Naive B cell (primary cell): ENCODE measurements around the gene PSMA6. TPM values are rescaled to one million over a fixed set of nuclear protein-coding genes. Genes with fewer than 3 reads are reported as not detected.
"Not testable (repeated sequence)": the region's sequence is repeated elsewhere in the genome, so short reads cannot be mapped to it uniquely, and the experiment has no call there.

Source experiments
- ATAC-seq, 2 donors: fragments of 150-1000 bp; cut with Tn5 transposase; 2 replicates each; pipeline ENCODE4 v1.10.0; 2021; ENCODE audit warnings: low read depth in 2 of 2, mild to moderate bottlenecking in 2 of 2, moderate library complexity in 2 of 2
- DNase-seq: peaks from one replicate; pipeline ENCODE4 v3.0.0; 2022
- H3K27ac Mint-ChIP-seq, 6 donors: one replicate each; pipeline ENCODE4 v1.8.0; 2020 to 2022; ENCODE audit warnings: mild to moderate bottlenecking in 6 of 6, mixed read lengths in 6 of 6, moderate library complexity in 5 of 6, inconsistent platforms in 2 of 6
- H3K27me3 Mint-ChIP-seq, 3 donors: one replicate each; pipeline ENCODE4 v1.8.0; 2021 to 2022; ENCODE audit warnings: mixed read lengths in 3 of 3, mild to moderate bottlenecking in 1 of 3
- H3K36me3 Mint-ChIP-seq, 2 donors: one replicate each; pipeline ENCODE4 v1.8.0; 2020 to 2022; ENCODE audit warnings: mixed read lengths in 2 of 2, inconsistent platforms in 1 of 2, mild to moderate bottlenecking in 1 of 2
- H3K4me1 Mint-ChIP-seq, 3 donors: one replicate each; pipeline ENCODE4 v1.8.0; 2020 to 2022; ENCODE audit warnings: mixed read lengths in 3 of 3, inconsistent platforms in 1 of 3, mild to moderate bottlenecking in 1 of 3, moderate library complexity in 1 of 3
- H3K4me3 Mint-ChIP-seq, 8 donors: one replicate each; pipeline ENCODE4 v1.8.0; 2020 to 2022; ENCODE audit warnings: mild to moderate bottlenecking in 8 of 8, mixed read lengths in 8 of 8, moderate library complexity in 8 of 8, inconsistent platforms in 2 of 8
- H3K9me3 Mint-ChIP-seq, 7 donors: one replicate each; pipeline ENCODE4 v1.8.0; 2020 to 2022; ENCODE audit warnings: mixed read lengths in 7 of 7, mild to moderate bottlenecking in 5 of 7, inconsistent platforms in 2 of 7, moderate library complexity in 1 of 7
- polyA plus RNA-seq, 6 donors: library from polyadenylated mRNA; unstranded; fragments of 300-500 nt; fragmentation: Illumina TruSeq; gene quantifications; one replicate each; pipeline ENCODE4 v1.2.3, GENCODE V29; 2021; ENCODE audit warnings: low read depth in 6 of 6

Gene PSMA6
- polyA plus RNA-seq, 6 donors from 2014 or later, result 216 to 373 (median 267) TPM

DNA sequence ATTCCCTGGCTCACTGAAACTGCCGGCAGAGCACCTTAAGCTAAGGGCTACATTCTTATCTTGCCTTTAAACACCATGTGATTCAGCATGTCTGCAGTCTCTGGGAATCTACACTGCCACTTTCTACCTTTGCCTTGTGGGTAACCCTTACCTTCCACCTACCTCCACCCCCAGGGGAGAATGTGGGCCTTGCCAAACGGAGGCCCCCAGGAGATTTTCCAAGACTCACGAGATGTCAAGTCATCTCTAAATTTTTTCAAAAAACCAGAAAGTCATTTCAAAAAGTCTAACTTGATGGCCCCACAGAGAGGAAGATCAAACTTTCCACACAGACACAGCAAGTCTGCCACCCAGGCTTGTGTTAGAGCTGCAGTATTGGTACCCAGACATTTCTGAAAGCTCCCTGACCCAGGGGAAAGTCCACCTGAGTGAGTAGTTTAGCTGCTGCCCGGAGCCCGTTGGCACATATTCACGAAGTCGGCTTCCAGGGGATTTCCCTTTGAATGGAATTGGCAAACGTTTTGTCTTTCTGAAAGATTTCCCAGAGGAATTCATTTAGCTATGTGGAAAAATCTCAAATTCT lies 4.7 kb upstream of the PSMA6 start:
- H3K36me3 Mint-ChIP-seq, result no peaks in the 10 kb centered on the region
- H3K27ac Mint-ChIP-seq, result peak overlapping the region; percentile 61 to 98 (median 65)
- peak overlapping the region in 6 of 8 donors; percentile 36 to 91 (median 60) for H3K4me3 Mint-ChIP-seq
- no peaks in the 10 kb centered on the region for H3K27me3 Mint-ChIP-seq
- H3K4me1 Mint-ChIP-seq, result peaks cover 41 to 54% (median 44%) of the 10 kb centered on the region in 3 donors
- ATAC-seq (no peak), DNase-seq (no peak)
- H3K9me3 Mint-ChIP-seq, result no peaks in the 10 kb centered on the region

DNA sequence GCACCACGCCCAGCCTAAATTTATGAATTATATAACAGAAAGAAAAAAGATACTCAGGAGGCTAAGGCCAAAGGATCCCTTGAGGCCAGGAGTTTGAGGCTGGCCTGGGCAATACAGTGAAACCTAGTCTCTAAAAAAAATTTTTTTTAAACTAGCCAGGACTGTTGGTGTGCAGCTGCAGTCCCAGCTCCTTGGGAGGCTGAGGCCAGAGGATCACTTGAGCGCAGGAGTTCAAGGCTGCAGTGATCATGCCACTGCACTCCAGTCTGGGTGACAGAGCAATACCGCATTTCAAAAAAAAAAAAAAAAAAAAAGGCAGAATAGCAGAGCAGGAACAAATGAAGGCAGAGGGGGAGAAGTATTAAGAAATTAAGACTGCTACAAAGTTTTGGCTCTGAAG lies 2.6 kb upstream of the PSMA6 start:
- Mint-ChIP-seq H3K27me3 (no peaks in the 10 kb centered on the region), H3K4me3 (peak overlapping the region in 5 of 8 donors; percentile 25 to 70 (median 51)), H3K9me3 (no peaks in the 10 kb centered on the region), H3K27ac (peak overlapping the region in 1 of 6 donors; percentile 70), H3K4me1 (peaks cover 48 to 65% (median 51%) of the 10 kb centered on the region in 3 donors), H3K36me3 (no peaks in the 10 kb centered on the region)
- no peak for ATAC-seq
- DNase-seq, result no peak

DNA sequence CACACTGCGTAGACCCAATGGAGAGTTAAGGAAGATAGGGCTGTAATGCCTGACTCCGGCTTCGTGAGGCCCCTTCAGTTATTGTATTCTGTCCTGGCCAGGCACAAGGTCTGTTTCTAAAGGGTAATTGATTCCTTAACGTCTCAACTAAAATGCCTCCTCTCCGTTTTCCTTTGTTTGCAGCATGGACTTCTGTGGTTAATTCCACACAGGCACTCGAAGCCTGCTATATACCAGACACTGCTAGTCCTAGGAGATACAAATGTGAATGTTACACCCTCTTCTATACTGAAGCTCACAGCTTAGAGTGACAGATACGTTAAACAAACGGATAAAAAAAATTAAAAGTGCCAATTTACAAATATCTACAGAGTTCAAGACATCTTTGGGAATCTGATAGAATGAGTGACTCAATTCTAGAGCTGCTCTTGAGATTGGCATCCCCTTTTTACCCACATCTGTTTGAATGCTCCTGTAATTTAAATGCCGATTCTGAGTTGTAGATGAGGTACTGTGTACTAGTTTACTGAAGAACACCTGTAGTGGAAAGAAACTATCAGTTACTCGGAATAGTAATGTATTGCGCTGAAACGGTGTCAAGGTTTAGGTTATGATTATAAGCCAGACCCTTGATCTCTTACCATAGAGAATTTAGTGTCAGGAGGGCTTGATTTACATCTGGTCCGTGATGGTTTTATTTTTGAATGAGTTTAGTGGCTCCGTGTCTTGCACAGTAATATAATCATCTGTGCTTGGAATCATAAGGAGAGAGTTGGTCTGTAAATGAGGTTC lies 784 bp downstream of the PSMA6 start:
- peak overlapping the region; percentile 93 to 99 (median 96) for H3K27ac Mint-ChIP-seq
- peak in 1 of 2 donors; percentile 5 for ATAC-seq
- DNase-seq, result no peak
- H3K9me3 Mint-ChIP-seq, result no peaks in the 10 kb centered on the region
- H3K27me3 Mint-ChIP-seq, result no peaks in the 10 kb centered on the region
- H3K4me1 Mint-ChIP-seq, result peaks cover 26 to 52% (median 35%) of the 10 kb centered on the region in 3 donors
- peak overlapping the region; percentile 95 to 99 (median 98) for H3K4me3 Mint-ChIP-seq
- peaks cover 0 to 4% of the 10 kb centered on the region in 2 donors for H3K36me3 Mint-ChIP-seq

DNA sequence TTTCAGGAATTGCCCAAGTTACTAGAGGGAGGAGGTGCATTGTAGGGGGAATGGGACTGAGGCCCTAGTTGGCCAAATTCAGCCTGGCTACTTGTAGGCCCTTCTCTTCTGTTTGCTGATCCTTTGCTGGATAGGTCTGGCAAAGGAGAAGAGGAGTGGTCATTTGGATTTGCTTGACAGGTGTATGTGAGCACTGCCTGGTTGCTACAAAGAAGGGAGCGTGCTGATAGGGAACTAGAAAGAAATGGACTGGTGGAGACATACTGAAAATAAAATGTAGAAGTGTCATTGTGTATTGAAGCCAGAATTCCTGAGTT lies 3.6 kb downstream of the PSMA6 start:
- Mint-ChIP-seq H3K27ac (peak overlapping the region in 2 of 6 donors; percentile 43 to 64), H3K36me3 (peaks cover 0 to 4% of the 10 kb centered on the region in 2 donors), H3K4me1 (peaks cover 39 to 64% (median 50%) of the 10 kb centered on the region in 3 donors), H3K27me3 (no peaks in the 10 kb centered on the region), H3K4me3 (peak overlapping the region in 2 of 8 donors; percentile 16 to 54), H3K9me3 (no peaks in the 10 kb centered on the region)
- ATAC-seq (no peak), DNase-seq (no peak)

DNA sequence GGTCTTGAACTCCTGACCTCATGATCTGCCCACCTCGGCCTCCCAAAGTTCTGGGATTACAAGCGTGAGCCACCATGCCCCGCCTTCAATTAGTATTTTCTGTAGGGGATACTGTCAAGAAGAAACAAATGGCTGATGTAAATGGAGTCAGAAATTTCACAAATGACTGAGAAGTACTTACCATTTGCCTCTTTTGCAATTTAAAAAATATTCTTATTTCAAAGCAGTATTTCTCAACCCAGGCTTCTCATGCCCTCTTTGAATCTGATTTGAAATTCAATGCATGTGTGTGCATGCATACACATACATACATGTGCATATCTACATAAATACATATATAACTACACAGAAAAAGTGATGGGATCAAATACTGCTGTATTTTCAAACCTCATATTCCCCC lies 4.4 kb downstream of the PSMA6 start:
- Mint-ChIP-seq H3K27me3 (no peaks in the 10 kb centered on the region), H3K4me1 (peaks cover 43 to 70% (median 57%) of the 10 kb centered on the region in 3 donors), H3K36me3 (peaks cover 0 to 4% of the 10 kb centered on the region in 2 donors), H3K27ac (no peak overlapping the region), H3K4me3 (peak overlapping the region in 1 of 8 donors; percentile 47), H3K9me3 (no peaks in the 10 kb centered on the region)
- no peak for ATAC-seq
- DNase-seq, result no peak

DNA sequence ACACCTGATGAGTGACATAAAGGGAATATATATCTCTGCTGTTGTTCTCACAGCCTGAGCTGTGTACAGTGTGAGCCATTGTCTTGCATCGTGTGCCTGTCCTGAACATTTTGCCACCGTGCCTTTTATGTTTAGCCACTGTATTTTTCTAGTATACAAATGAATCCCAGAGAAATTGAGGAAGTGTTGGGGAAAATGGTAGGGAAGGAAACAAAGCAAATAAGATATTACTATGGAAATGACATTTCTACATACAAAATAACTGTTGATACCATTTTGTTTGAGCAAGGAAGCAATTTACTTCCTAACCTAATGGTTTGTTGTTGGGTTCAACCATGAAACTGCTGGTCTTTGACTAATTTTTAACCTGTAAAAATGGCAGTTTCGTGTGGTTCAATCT lies 5.5 kb downstream of the PSMA6 start:
- no peak for DNase-seq
- Mint-ChIP-seq H3K27ac (peak overlapping the region in 1 of 6 donors; percentile 61), H3K9me3 (peaks cover 0 to under 1% (median 0%) of the 10 kb centered on the region in 7 donors), H3K27me3 (no peaks in the 10 kb centered on the region), H3K4me3 (no peak overlapping the region), H3K36me3 (peaks cover 4% of the 10 kb centered on the region in 2 donors), H3K4me1 (peaks cover 47 to 72% (median 64%) of the 10 kb centered on the region in 3 donors)
- no peak for ATAC-seq

DNA sequence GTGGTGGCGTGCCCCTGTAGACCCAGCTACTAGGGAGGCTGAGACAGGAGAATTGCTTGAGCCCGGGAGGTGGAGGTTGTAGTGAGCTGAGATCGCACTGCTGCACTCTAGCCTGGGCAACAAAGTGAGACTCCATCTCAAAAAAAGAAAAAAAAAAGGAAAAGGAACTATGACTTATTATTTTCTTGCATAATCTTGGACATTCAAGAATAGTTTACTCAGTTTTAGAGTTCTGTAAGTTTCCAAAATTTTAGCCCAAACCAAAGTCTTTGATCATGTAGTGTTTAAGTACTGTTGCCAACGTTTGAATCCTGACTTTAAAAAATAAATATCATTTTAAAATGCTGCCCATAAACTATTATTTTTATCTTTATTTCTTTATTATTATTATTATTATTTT lies 6.2 kb downstream of the PSMA6 start:
- Mint-ChIP-seq H3K27ac (no peak overlapping the region), H3K4me3 (no peak overlapping the region), H3K36me3 (peaks cover 4 to 11% of the 10 kb centered on the region in 2 donors), H3K9me3 (peaks cover 0 to 3% (median 0%) of the 10 kb centered on the region in 7 donors), H3K4me1 (peaks cover 48 to 70% (median 64%) of the 10 kb centered on the region in 3 donors), H3K27me3 (no peaks in the 10 kb centered on the region)
- DNase-seq (no peak), ATAC-seq (no peak)

DNA sequence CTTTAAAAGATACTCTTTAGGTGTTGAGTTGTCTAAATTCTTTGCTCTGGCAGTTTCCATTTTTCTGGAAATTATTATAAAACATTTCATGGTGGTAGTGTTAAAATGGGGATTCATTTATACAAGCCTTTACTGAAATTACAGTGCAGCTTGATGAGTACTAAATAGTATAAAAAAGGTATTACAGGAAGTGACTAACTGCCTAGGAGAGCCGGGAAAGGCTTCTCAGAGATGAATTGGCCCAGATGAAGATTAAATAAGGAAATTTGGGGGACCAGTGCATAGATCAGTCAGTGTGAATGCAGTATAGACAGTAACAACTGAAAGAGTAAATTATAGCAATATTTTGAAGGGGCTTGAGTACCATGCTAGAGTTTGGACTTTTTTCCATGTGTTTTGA lies 7.5 kb downstream of the PSMA6 start:
- peak overlapping the region; percentile 5 to 81 (median 68) for H3K27ac Mint-ChIP-seq
- no peaks in the 10 kb centered on the region for H3K27me3 Mint-ChIP-seq
- H3K9me3 Mint-ChIP-seq, result peaks cover 0 to 3% (median 0%) of the 10 kb centered on the region in 7 donors
- peak overlapping the region in 2 of 8 donors; percentile 3 to 13 for H3K4me3 Mint-ChIP-seq
- ATAC-seq, result no peak
- peaks cover 42 to 61% (median 59%) of the 10 kb centered on the region in 3 donors for H3K4me1 Mint-ChIP-seq
- no peak for DNase-seq
- peaks cover 4 to 14% of the 10 kb centered on the region in 2 donors for H3K36me3 Mint-ChIP-seq

DNA sequence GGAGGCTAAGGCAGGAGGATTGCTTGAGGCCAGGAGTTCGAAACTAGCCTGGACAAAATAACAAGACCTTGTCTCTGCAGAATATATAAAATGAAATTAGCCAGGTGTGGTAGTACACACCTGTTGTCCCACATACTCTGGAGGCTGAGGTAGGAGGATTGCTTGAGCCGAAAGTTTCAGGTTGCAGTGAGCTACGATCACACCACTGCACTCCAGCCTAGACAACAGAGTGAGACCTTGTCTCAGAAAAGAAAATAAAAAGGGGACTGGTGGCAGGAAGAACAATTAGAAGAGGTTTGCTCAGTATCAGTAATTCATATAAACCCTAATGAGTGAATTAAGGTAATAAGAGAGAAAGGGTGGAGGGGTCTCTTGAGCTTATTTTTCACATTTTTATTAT lies 8.0 kb downstream of the PSMA6 start:
- DNase-seq, result no peak
- H3K4me1 Mint-ChIP-seq, result peaks cover 42 to 59% (median 59%) of the 10 kb centered on the region in 3 donors
- peaks cover 0 to 3% (median 0%) of the 10 kb centered on the region in 7 donors for H3K9me3 Mint-ChIP-seq
- H3K4me3 Mint-ChIP-seq, result peak overlapping the region in 3 of 8 donors; percentile 3 to 50 (median 35)
- H3K27me3 Mint-ChIP-seq, result no peaks in the 10 kb centered on the region
- ATAC-seq, result no peak
- peaks cover 4 to 14% of the 10 kb centered on the region in 2 donors for H3K36me3 Mint-ChIP-seq
- H3K27ac Mint-ChIP-seq, result peak overlapping the region in 5 of 6 donors; percentile 51 to 85 (median 69)

DNA sequence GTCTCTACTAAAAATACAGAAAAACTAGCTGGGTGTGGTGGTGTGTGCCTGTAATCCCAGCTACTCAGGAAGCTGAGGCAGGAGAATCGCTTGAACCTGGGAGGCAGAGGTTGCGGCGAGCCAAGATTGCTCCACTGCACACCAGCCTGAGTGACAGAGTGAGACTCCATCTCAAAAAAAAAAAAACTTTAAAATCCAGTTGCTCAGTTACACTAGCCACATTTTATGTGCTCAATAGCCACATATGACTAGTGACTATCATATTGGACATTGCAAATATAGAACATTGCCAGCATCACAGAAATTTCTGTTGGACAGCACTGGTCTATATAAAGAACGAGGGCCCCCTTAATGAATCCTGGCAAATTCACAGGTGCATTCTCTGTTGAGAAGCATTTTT lies 9.2 kb downstream of the PSMA6 start:
- Mint-ChIP-seq H3K36me3 (peaks cover 4 to 14% of the 10 kb centered on the region in 2 donors), H3K4me3 (peak overlapping the region in 3 of 8 donors; percentile 8 to 62 (median 33)), H3K27ac (peak overlapping the region in 5 of 6 donors; percentile 22 to 82 (median 57)), H3K4me1 (peaks cover 36 to 57% (median 53%) of the 10 kb centered on the region in 3 donors)
- DNase-seq, ATAC-seq, H3K9me3 Mint-ChIP-seq, H3K27me3 Mint-ChIP-seq: not testable (repeated sequence)

DNA sequence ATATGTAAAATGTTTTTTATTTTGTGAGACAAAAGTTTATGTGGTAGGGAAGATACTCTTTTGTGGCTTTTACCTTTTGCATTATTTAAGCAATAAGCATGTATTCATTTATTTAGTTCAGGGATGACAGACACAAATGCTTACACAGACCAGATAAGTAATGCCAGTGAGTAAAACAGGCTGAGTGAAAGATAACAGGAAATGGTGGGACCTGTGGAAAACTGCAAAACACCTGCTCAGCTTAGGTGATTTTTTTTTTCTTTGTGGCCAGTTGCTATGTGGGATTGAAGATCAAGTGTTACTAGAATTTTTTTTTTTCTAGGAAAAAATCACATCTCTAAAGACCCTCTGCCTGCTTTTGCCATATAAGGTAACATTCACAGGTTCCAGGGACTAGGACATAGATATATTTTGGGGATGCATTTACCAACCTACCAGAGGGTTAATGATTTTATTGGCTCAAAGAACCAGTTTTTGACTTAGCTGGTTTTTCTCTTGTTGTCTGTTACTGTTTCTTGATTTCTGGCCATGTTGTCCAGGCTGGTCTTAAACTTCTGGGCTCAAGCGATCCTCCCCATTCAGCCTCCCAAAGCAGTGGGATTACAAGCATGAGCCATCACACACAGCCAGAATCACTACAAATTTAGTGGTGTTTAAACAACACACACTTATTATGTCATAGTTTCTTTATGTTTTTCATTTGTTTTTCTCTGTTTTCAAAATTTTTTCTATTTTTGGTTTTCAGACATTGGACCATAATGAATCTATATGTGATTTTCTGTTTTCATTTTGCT lies 9.8 kb downstream of the PSMA6 start:
- Mint-ChIP-seq H3K36me3 (peaks cover 4 to 14% of the 10 kb centered on the region in 2 donors), H3K4me1 (peaks cover 36 to 55% (median 53%) of the 10 kb centered on the region in 3 donors), H3K27me3 (no peaks in the 10 kb centered on the region), H3K27ac (peak overlapping the region in 5 of 6 donors; percentile 22 to 66 (median 47)), H3K9me3 (peaks cover 0 to 3% (median 0%) of the 10 kb centered on the region in 7 donors), H3K4me3 (peak overlapping the region in 3 of 8 donors; percentile 23 to 37 (median 33))
- ATAC-seq (no peak), DNase-seq (no peak)

DNA sequence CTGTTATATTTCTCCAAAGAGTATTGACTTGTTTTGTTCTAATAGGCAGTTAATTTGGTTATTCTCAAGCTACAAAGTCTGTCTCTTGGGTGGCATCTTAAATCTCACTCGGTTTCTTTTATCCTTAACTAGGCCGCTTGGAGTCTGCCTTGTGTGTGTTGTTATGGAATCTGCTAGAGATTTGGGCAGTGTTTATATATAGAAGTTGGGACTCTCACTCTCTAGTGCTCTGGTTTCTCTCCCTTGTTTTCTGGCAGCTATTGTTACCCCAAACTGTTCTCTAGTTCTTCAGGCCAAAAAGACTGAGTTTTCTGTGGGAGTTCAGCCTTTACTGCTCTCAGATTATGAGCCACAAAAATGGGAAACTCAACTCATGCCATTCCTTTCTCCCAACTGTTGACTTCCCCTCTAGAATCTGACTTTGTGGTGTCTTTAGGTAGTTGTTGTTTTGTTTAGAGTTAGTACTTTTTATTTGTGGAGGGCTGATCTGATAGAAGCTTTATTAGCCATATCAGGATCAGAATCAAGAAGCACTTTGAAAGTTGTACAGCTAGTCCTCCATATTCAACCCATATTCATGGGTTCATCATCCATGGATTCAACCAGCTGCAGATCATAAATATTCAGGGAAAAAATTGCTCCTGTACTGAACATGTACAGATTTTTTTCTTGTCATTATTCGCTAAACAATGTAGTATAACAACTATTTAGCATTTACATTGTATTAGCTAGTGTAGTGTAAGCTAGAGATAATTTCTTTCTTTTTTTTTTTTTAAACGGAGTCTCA lies 11.2 kb downstream of the PSMA6 start:
- H3K4me1 Mint-ChIP-seq, result peaks cover 36 to 54% (median 44%) of the 10 kb centered on the region in 3 donors
- H3K9me3 Mint-ChIP-seq, result peaks cover 0 to 3% (median 0%) of the 10 kb centered on the region in 7 donors
- H3K27me3 Mint-ChIP-seq, result no peaks in the 10 kb centered on the region
- DNase-seq, result no peak
- peak overlapping the region in 4 of 6 donors; percentile 9 to 95 (median 38) for H3K27ac Mint-ChIP-seq
- ATAC-seq, result no peak
- H3K4me3 Mint-ChIP-seq, result no peak overlapping the region
- H3K36me3 Mint-ChIP-seq, result peaks cover 0 to 14% of the 10 kb centered on the region in 2 donors
